ENCODE data around the gene NEDD4L. TPM values are rescaled to one million over a fixed set of nuclear protein-coding genes. Genes with fewer than 3 reads are reported as not detected.

NEDD4L gene
- polyA plus RNA-seq, 1 donor (not counting 4 experiments of a cell fraction or from before 2014, with no cell fraction given) = 52.6 TPM

DNA sequence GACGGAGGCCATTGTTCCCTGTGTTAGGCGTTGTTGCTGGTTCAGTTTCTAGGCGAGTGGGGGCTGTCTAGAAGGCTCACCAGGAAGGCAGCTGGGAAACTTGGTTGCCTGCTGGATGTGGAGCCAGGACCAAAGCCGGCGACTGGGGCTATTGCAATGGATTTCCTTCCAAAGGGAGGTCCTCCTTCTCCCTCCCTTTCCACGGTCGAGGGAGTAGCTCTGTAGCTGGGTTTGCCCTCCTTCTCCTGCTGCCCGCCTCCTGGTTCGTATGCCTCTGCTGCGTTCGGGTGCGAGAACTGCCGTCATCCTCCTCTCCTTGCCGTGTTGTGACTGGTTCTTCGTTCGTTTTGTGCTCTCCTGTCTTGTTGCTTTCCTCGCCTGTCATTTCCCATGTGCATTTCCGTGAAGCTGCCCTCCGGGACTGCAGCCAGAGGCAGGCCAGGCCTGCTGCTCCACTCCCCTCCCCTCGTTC, 203.4 kb downstream of the NEDD4L start:
- Histone ChIP-seq H3K4me3 (ENCODE audit: control insufficient read depth in 2 of 3, extremely low read depth in 1 of 3, insufficient read depth in 2 of 3, low read depth in 1 of 3, low read length in 3 of 3) (peak overlapping the region in 1 of 3 experiments; percentile 4), H4K20me1 (ENCODE audit: control insufficient read depth, extremely low read depth, insufficient read depth, low read length) (peaks cover 6% of the 10 kb centered on the region), H3K27ac (ENCODE audit: control insufficient read depth, insufficient read depth, low read length) (peak overlapping the region; percentile 25), H3K9me3 (ENCODE audit: control insufficient read depth, low read depth, low read length) (no peaks in the 10 kb centered on the region), H3K4me2 (ENCODE audit: control insufficient read depth, extremely low read depth, insufficient read depth, low read depth, low read length) (peak overlapping the region; percentile 49), H3K9ac (ENCODE audit: control insufficient read depth, extremely low read depth, insufficient read depth, low read length) (peak overlapping the region; percentile 45), H3K79me2 (ENCODE audit: control insufficient read depth, insufficient read depth, low read length) (peaks cover 63% of the 10 kb centered on the region), H3K27me3 (ENCODE audit: control insufficient read depth, extremely low read depth, insufficient read depth, low read length) (no peaks in the 10 kb centered on the region), H2AFZ (ENCODE audit: control insufficient read depth, low read length) (peak overlapping the region; percentile 41), H3K9me1 (ENCODE audit: control insufficient read depth, extremely low read depth, insufficient read depth, low read length) (peaks cover 4% of the 10 kb centered on the region), H3K36me3 (ENCODE audit: control insufficient read depth in 2 of 2, extremely low read depth in 1 of 2, insufficient read depth in 2 of 2, low read length in 2 of 2) (peaks cover 3 to 15% of the 10 kb centered on the region in 2 experiments), H3K4me1 (ENCODE audit: control insufficient read depth, extremely low read depth, insufficient read depth, low read length) (peaks cover 12% of the 10 kb centered on the region)
- FAIRE-seq = peak; percentile 84
- DNase-seq (ENCODE audit: low read depth, low spot score) = no peak
- dilution Hi-C loops (cut with MboI; ENCODE audit: extremely low pct_ligation_motif_present, low sequenced_read_pairs) = no loop called here
- TF ChIP-seq CTCF (optimal IDR thresholded peaks at IDR 0.05 in 1 of 3, IDR thresholded peaks at IDR 0.05 in 1 of 3, conservative IDR thresholded peaks at IDR 0.05 in 1 of 3; ENCODE audit: extremely low read depth in 1 of 3, insufficient read depth in 2 of 3, low read length in 3 of 3) = no peak
- TF ChIP-seq EZH2 (IDR thresholded peaks at IDR 0.05; ENCODE audit: low read length) = no peak

- no peak overlapping the region for H2AFZ ChIP-seq (ENCODE audit: control insufficient read depth, low read length)
- no peak overlapping the region for H3K4me2 ChIP-seq (ENCODE audit: control insufficient read depth, extremely low read depth, insufficient read depth, low read depth, low read length)
- no peak overlapping the region for H3K9ac ChIP-seq (ENCODE audit: control insufficient read depth, extremely low read depth, insufficient read depth, low read length)
- H3K27ac ChIP-seq (ENCODE audit: control insufficient read depth, insufficient read depth, low read length) = no peak overlapping the region
- no peaks in the 10 kb centered on the region for H4K20me1 ChIP-seq (ENCODE audit: control insufficient read depth, extremely low read depth, insufficient read depth, low read length)
- no peak overlapping the region for H3K4me3 ChIP-seq (ENCODE audit: control insufficient read depth in 2 of 3, extremely low read depth in 1 of 3, insufficient read depth in 2 of 3, low read depth in 1 of 3, low read length in 3 of 3)
- H3K4me1 ChIP-seq (ENCODE audit: control insufficient read depth, extremely low read depth, insufficient read depth, low read length) = peaks cover 12% of the 10 kb centered on the region
- peaks cover 3 to 21% of the 10 kb centered on the region in 2 experiments for H3K36me3 ChIP-seq (ENCODE audit: control insufficient read depth in 2 of 2, extremely low read depth in 1 of 2, insufficient read depth in 2 of 2, low read length in 2 of 2)
- TF ChIP-seq CTCF (optimal IDR thresholded peaks at IDR 0.05 in 1 of 3, IDR thresholded peaks at IDR 0.05 in 1 of 3, conservative IDR thresholded peaks at IDR 0.05 in 1 of 3; ENCODE audit: extremely low read depth in 1 of 3, insufficient read depth in 2 of 3, low read length in 3 of 3) (no peak), EZH2 (IDR thresholded peaks at IDR 0.05; ENCODE audit: low read length) (no peak)
- no peaks in the 10 kb centered on the region for H3K9me3 ChIP-seq (ENCODE audit: control insufficient read depth, low read depth, low read length)
- dilution Hi-C loops (cut with MboI; ENCODE audit: extremely low pct_ligation_motif_present, low sequenced_read_pairs) = no loop called here
- no peak for FAIRE-seq
- no peaks in the 10 kb centered on the region for H3K27me3 ChIP-seq (ENCODE audit: control insufficient read depth, extremely low read depth, insufficient read depth, low read length)
- no peak for DNase-seq (ENCODE audit: low read depth, low spot score)
- H3K9me1 ChIP-seq (ENCODE audit: control insufficient read depth, extremely low read depth, insufficient read depth, low read length) = no peaks in the 10 kb centered on the region
- H3K79me2 ChIP-seq (ENCODE audit: control insufficient read depth, insufficient read depth, low read length) = peaks cover 56% of the 10 kb centered on the region
These were observed 205.7 kb downstream of the NEDD4L start for GRCh38 chr18:58249712-58250111.

Measured in keratinocyte (primary cell).